ENCODE measurements around the gene AIF1L. TPM values are rescaled to one million over a fixed set of nuclear protein-coding genes. Genes with fewer than 3 reads are reported as not detected.

Gene AIF1L
- total RNA-seq, 2 experiments from 2014 or later: not detected

Small RNA genes within 50 kb of the gene (small RNA-seq; reads per million reads assigned to genes)
- gene RNU6-881P: not detected

Other genes with a start within 250 kb of the AIF1L start
- not detected in 2 replicates for gene QRFP, start 199.7 kb upstream of the AIF1L start, total RNA-seq (2014; rRNA removed; shearing (Covaris generic))
- not detected in 2 replicates for gene QRFP, start 199.7 kb upstream of the AIF1L start, total RNA-seq (2022)
- gene FIBCD1, start 157.3 kb upstream of the AIF1L start, total RNA-seq (2014; rRNA removed; shearing (Covaris generic)): not detected in 2 replicates
- not detected in 2 replicates for gene FIBCD1, start 157.3 kb upstream of the AIF1L start, total RNA-seq (2022)
- 0.19 TPM in 1 of 2 replicates, not detected in the other for gene LAMC3, start 87.4 kb upstream of the AIF1L start, total RNA-seq (2014; rRNA removed; shearing (Covaris generic))
- gene LAMC3, start 87.4 kb upstream of the AIF1L start, total RNA-seq (2022): 2.0 and 2.2 TPM in 2 replicates
- 17.0 and 19.7 TPM in 2 replicates for gene NUP214, start 29.1 kb downstream of the AIF1L start, total RNA-seq (2014; rRNA removed; shearing (Covaris generic))
- gene NUP214, start 29.1 kb downstream of the AIF1L start, total RNA-seq (2022): 67.1 and 69.6 TPM in 2 replicates
- 17.8 and 25.0 TPM in 2 replicates for gene FAM78A, start 180.0 kb downstream of the AIF1L start, total RNA-seq (2014; rRNA removed; shearing (Covaris generic))
- 35.0 and 38.4 TPM in 2 replicates for gene FAM78A, start 180.0 kb downstream of the AIF1L start, total RNA-seq (2022)
- 0.16 and 0.46 TPM in 2 replicates for gene PLPP7, start 193.2 kb downstream of the AIF1L start, total RNA-seq (2014; rRNA removed; shearing (Covaris generic))
- gene PLPP7, start 193.2 kb downstream of the AIF1L start, total RNA-seq (2022): 0.11 and 0.28 TPM in 2 replicates

Data from OCI-LY7 (cell line).